NCI-H226 (cell line): ENCODE results near the gene NUMB.
A peak's percentile ranks its signal among the peaks of the same experiment; 100 is the strongest.
"Not testable (repeated sequence)": the region's sequence is repeated elsewhere in the genome, so short reads cannot be mapped to it uniquely, and the experiment has no call there.

Experiments used
- DNase-seq: peaks from one replicate; pipeline ENCODE4 v3.0.0-alpha.2; 2015

NUMB gene

GRCh38 chr14:73342670-73343069 is 115.7 kb downstream of the NUMB start:
- DNase-seq: no peak

DNA sequence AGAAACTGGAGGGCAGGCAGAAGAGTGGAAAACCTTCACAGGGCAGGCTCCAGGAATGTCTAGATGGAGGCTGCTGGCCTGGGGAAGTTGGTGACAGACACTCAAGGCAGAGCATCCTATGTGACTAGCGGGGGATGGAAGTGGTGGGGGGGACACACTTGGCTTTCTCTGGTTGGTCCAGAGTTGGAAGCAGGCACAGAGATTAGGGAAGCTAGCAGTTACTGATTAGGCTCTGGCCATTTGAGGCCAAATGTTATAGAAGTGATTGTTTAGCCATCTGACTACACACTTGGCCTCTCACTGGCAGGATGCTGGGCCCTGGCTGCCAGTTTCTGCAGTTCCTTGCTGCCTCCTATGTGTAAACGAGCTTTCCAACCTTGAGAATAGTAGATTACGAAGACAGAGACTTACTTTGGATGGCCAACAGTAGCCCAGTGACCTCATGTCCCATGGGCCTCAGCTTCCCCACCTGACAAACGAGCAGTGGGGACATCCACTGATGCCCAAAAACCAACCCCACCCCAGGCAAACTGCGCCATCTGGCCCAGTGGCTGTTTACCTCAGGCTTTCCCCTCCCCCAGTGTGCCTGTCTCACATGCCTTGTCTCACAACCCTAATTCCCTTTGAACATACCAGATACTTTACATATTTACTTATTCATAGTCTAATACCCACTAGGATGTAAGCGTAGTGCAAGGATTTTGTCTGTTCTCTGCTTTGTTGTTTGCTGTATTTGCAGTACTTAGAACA is 118.3 kb downstream of the NUMB start:
- DNase-seq: no peak

DNA sequence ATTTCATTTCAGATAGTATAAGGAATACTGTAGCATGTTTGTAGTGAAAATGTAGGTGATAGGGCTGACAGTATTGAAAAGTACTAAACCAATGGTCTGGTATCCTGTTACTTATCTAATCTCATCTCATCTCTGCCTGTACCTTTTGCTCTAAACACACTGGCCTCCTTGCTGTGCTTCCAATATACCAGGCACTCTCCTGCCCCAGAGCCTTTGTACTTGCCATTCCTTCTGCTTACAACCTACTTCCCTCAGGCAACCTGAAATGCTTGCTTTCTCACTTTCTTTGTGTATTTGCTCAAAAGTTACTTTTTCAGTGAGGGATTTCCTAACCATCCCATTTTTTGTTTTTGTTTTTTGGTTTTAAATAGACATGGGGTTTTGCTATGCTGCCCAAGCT is 119.1 kb downstream of the NUMB start:
- no peak for DNase-seq

DNA sequence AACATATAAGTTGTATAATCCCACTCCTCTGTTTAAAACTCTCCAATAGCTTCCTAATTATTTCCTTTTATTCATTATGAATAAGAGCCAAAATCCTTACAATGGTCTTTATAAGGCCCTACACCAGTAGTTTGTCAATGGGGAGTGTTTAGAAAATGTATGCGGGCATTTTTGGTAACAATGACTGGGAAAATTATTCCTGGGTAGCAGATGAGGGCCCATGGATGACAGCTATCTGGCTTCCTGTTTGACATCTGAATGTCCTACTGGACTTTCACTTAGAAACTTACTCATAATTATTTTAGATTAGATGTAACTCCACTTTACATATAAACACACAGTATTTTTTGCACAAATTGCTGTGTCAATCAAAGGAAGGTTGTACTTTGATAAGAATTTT is 119.8 kb downstream of the NUMB start:
- DNase-seq: no peak

GRCh38 chr14:73333031-73333430 is 125.3 kb downstream of the NUMB start:
- no peak for DNase-seq

- no peak for DNase-seq
These were observed 132.6 kb downstream of the NUMB start for GRCh38 chr14:73325630-73326299.

DNA sequence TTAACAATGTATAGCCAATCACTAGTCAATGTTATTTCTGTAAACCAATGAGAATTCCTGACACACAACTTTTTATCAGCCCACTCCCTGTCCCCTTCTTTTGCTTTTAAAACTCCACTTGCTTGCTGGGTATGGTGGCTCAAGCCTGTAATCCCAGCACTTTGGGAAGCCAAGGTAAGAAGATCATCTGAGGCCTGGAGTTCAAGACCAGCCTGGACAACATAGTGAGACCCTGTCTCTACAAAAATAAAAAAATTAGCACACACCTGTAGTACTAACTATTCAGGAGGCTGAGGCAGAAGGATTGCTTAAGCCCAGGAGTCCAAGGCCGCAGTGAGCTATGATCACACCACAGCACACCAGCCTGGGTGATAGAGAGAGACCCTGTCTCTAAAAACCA is 133.3 kb downstream of the NUMB start:
- DNase-seq: no peak

- no peak for DNase-seq
These were observed 133.8 kb downstream of the NUMB start for GRCh38 chr14:73324533-73324932.

DNA sequence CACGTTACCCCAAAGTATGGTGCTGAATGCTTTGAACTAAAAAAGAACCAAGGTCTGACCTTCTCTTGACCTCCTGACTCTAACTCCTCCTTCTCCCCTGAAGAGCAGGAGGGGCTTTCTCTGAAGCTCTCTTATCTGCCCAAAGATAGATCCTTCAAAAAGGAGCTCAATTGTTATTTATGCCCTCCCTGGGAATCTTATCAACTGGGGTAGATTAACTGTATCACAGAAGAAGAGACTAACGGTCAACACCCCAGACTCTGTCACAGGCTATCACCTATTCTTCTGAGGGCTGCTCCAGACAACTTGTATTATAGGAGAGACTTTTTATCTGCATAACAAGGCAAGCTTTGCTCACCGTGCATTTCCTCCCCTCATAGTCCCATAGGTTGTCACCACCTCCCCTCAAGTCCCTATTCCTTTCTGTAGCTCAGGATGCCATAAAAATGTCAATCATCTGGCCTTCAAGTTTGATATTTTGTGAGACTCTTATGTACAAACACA is 134.4 kb downstream of the NUMB start:
- no peak for DNase-seq

DNA sequence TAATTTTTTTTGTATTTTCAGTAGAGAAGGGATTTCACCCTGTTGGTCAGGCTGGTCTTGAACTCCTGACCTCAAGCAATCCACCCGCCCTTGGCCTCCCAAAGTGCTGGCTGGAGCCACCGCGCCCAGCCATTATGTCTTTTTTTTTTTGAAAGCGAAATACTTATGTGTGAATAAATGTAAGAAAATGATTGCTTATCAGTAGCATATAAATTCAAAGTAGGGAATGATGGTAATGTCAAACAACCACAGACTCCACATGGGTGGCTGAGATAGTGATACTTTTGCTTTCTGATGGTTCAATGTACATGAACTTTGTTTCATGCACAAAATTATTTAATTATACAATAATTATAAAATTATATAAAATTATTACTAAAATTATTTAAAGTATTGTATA is 145.2 kb downstream of the NUMB start:
- no peak for DNase-seq

DNA sequence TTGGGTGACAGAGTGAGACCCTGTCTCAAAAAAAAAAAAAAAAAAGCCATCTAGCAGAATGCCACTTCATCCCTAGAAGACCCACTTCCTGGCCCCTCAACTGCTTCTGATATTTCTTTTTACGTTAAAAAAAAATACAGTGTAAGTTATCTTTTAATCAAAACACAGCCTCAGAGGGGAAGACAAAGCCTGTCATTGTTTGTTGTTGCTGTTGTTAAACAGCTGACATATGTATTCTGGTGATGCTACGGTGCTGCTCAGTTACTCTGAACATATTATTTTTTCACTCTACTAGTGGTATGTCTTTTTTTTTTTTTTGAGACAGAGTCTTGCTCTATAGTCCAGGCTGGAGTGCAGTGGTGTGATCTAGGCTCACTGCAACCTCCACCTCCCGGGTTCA is 145.7 kb downstream of the NUMB start:
- no peak for DNase-seq

- DNase-seq: peak; percentile 7
These were observed 146.7 kb downstream of the NUMB start for GRCh38 chr14:73311708-73312030.

- not testable (repeated sequence) for DNase-seq
These were observed 149.1 kb downstream of the NUMB start for GRCh38 chr14:73309207-73309606.

DNA sequence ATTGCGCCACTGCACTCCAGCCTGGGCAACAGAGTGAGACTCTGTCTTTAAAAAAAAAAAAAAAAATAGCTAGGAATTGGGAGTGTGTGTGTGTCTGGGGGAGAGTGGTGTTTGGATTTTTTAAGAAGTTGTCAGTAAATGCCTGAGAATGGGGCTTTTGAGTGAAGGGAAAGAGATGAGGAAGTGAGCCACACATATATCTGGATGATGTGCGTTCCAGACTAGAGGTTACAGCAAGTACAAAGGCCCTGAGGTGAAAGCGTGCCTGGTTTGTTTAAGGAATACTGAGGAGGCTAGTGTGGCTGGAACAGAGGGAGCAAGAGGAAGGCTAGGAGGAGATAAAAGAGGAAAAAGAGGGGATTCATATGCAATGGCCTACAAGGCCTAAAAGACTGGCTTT is 151.1 kb downstream of the NUMB start:
- DNase-seq: no peak

- DNase-seq: no peak
These were observed 152.8 kb downstream of the NUMB start for GRCh38 chr14:73305499-73305898.

DNA sequence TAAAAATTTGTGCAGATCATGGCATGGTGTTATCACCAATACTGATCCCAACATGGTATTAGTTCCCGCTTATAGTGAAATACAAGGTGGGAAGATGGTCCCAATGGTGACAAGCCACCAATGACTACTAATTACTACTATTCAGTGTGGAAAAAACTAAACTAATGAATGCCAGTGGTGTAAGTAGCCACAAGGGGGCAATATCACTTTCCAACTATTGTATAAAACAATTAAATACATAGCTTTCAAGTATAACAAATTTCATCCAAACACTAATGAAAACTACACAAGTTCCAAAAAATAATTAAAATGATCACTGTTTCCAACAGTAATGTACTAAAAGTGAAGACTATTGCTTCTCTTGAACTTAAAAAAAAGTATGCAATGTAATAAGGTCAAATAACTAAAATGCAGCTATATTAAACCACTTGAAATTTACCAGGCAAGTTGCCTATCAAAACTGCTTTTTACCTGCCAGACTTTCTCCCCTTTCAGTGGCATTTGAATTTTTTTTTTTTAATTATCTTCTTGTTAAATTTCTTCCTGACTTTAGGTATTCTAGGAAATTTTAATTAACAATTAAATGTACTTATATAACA is 163.0 kb downstream of the NUMB start:
- peak; percentile 15 for DNase-seq

GRCh38 chr14:73293782-73294781 is 164.3 kb downstream of the NUMB start:
- DNase-seq: no peak

GRCh38 chr14:73290279-73290678 is 168.1 kb downstream of the NUMB start:
- DNase-seq: no peak

GRCh38 chr14:73289729-73290128 is 168.6 kb downstream of the NUMB start:
- DNase-seq: no peak

- no peak for DNase-seq
These were observed 169.0 kb downstream of the NUMB start for GRCh38 chr14:73289308-73289707.

DNA sequence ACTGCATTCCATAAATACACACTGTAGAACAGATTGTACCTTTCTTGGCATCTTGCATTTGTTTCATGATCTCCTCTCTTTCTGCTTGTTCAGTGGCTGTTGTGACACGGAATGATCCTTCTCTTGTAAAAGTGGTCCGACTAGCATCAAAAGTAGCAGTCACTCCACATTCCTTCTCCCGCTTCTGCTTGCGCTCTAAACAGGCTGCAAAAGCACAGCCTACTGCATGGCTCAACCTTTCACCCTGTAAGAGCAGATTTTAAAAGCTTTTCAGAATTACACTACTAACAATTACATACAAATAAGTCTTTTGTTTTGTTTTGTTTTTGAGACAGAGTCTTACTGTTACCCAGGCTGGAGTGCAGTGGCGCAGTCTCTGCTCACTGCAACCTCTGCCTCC is 171.3 kb downstream of the NUMB start:
- no peak for DNase-seq

DNA sequence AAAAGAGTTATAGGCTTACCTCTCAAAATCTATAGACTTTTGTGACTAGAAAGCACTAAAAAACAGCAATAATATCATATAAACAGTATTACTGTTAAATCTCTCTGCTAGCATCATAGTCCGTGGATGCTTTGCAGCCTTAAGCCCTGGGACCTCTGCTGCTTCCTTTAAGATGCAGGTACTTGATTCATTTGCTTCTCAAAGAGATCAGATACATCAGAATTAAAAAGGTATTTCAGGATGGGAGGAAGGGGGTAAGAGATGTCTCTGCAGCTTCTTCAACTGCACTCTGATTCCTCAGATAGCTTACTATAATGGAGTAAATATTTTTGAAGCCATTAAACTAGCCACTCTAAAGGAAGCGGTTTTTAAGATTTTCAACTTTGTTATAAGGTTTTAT is 171.7 kb downstream of the NUMB start:
- DNase-seq: no peak

DNA sequence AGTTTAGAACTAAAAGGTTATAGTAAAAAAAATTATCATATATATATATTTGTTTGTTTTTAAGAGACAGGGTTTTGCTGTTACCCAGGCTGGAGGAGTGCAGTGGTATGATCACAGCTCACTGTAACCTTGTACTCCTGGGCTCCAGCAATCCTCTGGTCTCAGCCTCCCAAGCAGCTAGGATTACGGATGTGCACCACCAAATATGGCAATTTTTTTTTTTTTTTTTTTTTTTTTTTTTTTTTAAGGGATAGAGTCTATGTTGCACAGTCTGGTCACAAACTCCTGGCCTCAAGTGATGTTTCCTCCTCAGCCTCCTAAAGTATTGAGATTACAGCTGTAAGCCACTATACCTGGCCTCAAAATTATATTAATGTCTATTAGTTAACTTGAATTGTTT is 172.4 kb downstream of the NUMB start:
- DNase-seq: no peak
